Caco-2 (cell line): Measurements from ENCODE around the gene NOM1. TPM values are rescaled to one million over a fixed set of nuclear protein-coding genes. Genes with fewer than 3 reads are reported as not detected.

Experiments used
- BruUV-seq: library from RNA; stranded (reverse); fragments of 400-500 nt; replicated peaks from 2 replicates; lab custom pipeline; 2021; lab: Mats Ljungman, UMichigan
- CTCF ChIA-PET: fragments of 300-600 bp; sonication (Branson Sonifier 250); formaldehyde crosslinking; loops from one replicate; lab custom pipeline; 2022; ENCODE audit warnings: antibody characterized with exemption; lab: Charles Lee
- POLR2A ChIA-PET: fragments of 300-600 bp; sonication (Branson Sonifier 250); formaldehyde crosslinking; loops from one replicate; lab custom pipeline; 2022; ENCODE audit warnings: antibody characterized with exemption; lab: Charles Lee
- DNase-seq, 2 experiments: peaks; one replicate each; pipeline versions ENCODE4 v3.0.0 to v3.0.0-alpha.2; 2020 to 2022
- H3K27me3 ChIP-seq: replicated peaks from 2 replicates; pipeline ENCODE4 v1.6.0; 2011; ENCODE audit warnings: low read length; ENCODE audit not compliant: control insufficient read depth, insufficient read depth
- H3K36me3 ChIP-seq: 2 replicates; pipeline ENCODE4 v1.5.1; 2011; ENCODE audit warnings: low read length; ENCODE audit not compliant: control insufficient read depth, insufficient read depth
- H3K4me1 ChIP-seq: fragments of 250-450 bp; sonication (Bioruptor Pico); 2 replicates; pipeline ENCODE4 v1.5.1; 2020; ENCODE audit warnings: mild to moderate bottlenecking
- H3K4me3 ChIP-seq: 2 replicates; pipeline ENCODE4 v1.5.1; 2011; ENCODE audit warnings: low read depth, mild to moderate bottlenecking, control low read depth, low read length
- H3K9me3 ChIP-seq: fragments of 250-450 bp; sonication (Bioruptor Pico); 2 replicates; pipeline ENCODE4 v1.5.1; 2020; ENCODE audit warnings: mild to moderate bottlenecking, moderate library complexity
- H3K27ac Mint-ChIP-seq: one replicate; pipeline ENCODE4 v1.8.0; 2022; ENCODE audit warnings: mixed read lengths; ENCODE audit not compliant: unreplicated experiment
- H3K27me3 Mint-ChIP-seq: one replicate; pipeline ENCODE4 v1.8.0; 2022; ENCODE audit warnings: mixed read lengths; ENCODE audit not compliant: insufficient read depth, unreplicated experiment
- H3K36me3 Mint-ChIP-seq: one replicate; pipeline ENCODE4 v1.8.0; 2022; ENCODE audit warnings: mild to moderate bottlenecking, mixed read lengths; ENCODE audit not compliant: insufficient read depth, unreplicated experiment
- H3K4me1 Mint-ChIP-seq: one replicate; pipeline ENCODE4 v1.8.0; 2022; ENCODE audit warnings: low read depth, mixed read lengths; ENCODE audit not compliant: unreplicated experiment
- H3K4me3 Mint-ChIP-seq: one replicate; pipeline ENCODE4 v1.8.0; 2022; ENCODE audit warnings: mild to moderate bottlenecking, moderate library complexity, mixed read lengths; ENCODE audit not compliant: unreplicated experiment
- H3K9me3 Mint-ChIP-seq: one replicate; pipeline ENCODE4 v1.8.0; 2022; ENCODE audit warnings: mixed read lengths; ENCODE audit not compliant: unreplicated experiment
- CTCF ChIP-seq, 2 experiments: fragments of 200-600 bp in 1 of 2; IDR thresholded peaks; 1 replicate in 1 of 2; 2 replicates in 1 of 2; pipeline versions ENCODE4 v1.5.1 to v1.8.0; 2011 to 2022; ENCODE audit warnings: antibody characterized with exemption in 1 of 2, control low read depth in 1 of 2, inconsistent platforms in 1 of 2, low read depth in 1 of 2, low read length in 1 of 2, mild to moderate bottlenecking in 1 of 2, moderate library complexity in 1 of 2; ENCODE audit not compliant: insufficient read depth in 1 of 2, severe bottlenecking in 1 of 2, unreplicated experiment in 1 of 2
- intact Hi-C: fragments of 100-400 bp; cut with micrococcal nuclease; formaldehyde crosslinking; loops from one replicate; pipeline ENCODE4 v1.10.0; 2022; ENCODE audit not compliant: unreplicated experiment
- total RNA-seq: library from RNA; stranded (reverse); gene quantifications from 2 replicates; pipeline ENCODE4 v1.2.3, GENCODE V29; 2022

NOM1 gene
- total RNA-seq, 1 experiment from 2014 or later: 37.7 TPM

DNA sequence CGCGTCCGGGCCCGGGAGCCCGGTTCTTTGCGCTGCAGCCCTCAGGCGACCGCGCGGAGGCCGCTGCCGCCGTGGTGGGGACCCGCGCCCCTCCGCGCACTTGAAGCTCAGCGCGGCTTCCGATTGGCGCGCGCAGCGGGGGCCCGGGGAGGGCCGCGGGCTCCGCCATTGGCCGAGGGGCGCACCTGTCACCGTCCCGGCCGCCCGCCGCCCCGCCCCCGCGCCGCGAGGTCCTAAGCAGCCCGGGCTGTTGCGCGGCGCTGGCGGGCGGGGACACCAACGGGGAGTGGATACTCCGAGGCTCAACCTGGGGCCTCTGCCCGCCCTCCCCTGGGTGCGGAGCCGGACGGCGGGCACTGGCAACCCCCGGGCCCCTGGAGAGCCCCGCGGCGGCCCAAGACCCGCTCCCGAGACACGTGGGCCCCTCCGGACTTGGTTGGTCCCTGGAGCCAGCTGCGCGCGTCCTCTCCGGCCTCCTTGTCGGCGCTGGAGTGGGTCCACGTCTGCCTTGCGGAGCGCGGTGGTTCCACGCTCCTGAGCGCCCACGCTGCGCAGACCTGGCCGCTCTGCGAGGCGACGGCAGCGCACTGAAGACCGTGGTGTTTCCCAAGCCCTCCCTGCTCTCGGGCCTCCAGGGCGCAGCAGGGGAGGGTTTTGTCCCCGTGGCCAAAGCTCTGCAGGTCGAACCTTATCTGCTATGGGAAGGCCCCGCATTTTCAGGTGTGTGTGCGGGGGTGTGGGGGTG is 61.2 kb downstream of the NOM1 start, which contains the start of gene MNX1:
Gene MNX1 (minus strand): TSS at position 76 of the 745 bp plus-strand sequence. CDS start 313 bp downstream, outside the sequence.
- peak within 1 kb of the TSS; percentile 89 for H3K4me3 ChIP-seq

DNA sequence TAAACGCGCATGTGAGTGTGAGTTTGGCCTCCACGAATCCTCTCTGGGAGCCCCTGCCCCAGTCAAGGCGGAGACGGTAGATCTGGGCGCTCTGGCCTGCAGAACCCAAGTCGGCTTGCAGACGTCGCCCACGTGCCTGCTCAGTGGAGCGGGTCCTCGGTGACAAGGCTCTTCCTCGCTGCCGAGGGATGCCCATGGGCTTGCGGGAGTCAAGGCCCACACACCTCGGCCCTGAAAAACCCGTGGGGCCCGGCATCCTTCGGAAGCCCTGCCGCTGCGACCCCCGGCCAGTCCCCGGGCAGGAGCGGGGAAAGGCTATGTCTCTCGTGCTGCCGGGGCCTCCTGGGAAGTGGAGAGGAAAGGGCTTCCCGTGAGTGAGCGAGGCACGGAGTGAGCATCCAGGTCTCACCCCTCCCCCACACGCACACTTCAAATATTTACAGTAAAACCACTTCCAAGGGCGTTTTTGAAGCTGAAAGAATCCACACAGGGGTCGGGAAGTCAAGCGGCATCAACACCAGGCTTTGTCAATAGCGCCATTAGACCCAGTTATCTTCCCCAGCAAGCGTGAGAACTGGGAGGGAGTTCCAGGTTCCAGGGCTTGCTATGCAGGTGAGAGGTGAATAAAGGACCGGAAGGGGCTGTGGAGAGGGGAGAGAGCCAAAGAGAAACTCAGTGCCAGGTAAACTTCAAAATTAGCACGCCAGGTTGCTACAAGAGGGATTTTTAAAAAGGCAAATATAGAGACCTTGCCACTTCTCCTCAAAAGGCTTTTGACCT is 62.0 kb downstream of the NOM1 start:
- H3K27ac Mint-ChIP-seq: peak overlapping the region; percentile 86
- H3K9me3 Mint-ChIP-seq: no peaks in the 10 kb centered on the region
- intact Hi-C loops: loop anchor here (2.0 kb wide), 1 partner anchor 127 kb away; the partner anchor contains the start of gene UBE3C
- ChIA-PET CTCF (interaction anchor here (1.3 kb wide), 1 partner anchor 125 kb away, joined by 6 read pairs; no protein-coding TSS in a partner anchor), POLR2A (interaction anchor here (1.5 kb wide), 1 partner anchor 16 kb away, joined by 4 read pairs; no protein-coding TSS in a partner anchor)
- Histone ChIP-seq H3K4me1 (peaks cover 40% of the 10 kb centered on the region), H3K36me3 (peaks cover under 1% of the 10 kb centered on the region; the same call in 1 of the 2 replicates), H3K4me3 (peak overlapping the region; percentile 89), H3K27me3 (no peaks in the 10 kb centered on the region), H3K9me3 (no peaks in the 10 kb centered on the region)
- no peak for TF ChIP-seq CTCF (IDR thresholded peaks at IDR 0.05; ENCODE audit: insufficient read depth in 1 of 2, low read depth in 1 of 2, low read length in 1 of 2, severe bottlenecking in 1 of 2, unreplicated experiment in 1 of 2)
- peak; percentile 74 to 80 for DNase-seq
- peak overlapping the region; percentile 97 for H3K4me3 Mint-ChIP-seq
- peaks cover 34% of the 10 kb centered on the region for H3K36me3 Mint-ChIP-seq
- no TSS peak for BruUV-seq
- no peaks in the 10 kb centered on the region for H3K27me3 Mint-ChIP-seq
- H3K4me1 Mint-ChIP-seq: peaks cover 25% of the 10 kb centered on the region

More for the DNA sequence above, 61.2 kb downstream of the NOM1 start, which contains the start of gene MNX1:
- Histone ChIP-seq H3K4me1 (peaks cover 40% of the 10 kb centered on the region), H3K27me3 (no peaks in the 10 kb centered on the region), H3K9me3 (no peaks in the 10 kb centered on the region), H3K36me3 (peaks cover 2% of the 10 kb centered on the region; the same call in 1 of the 2 replicates)
- peaks cover 42% of the 10 kb centered on the region for H3K36me3 Mint-ChIP-seq
- no peak for TF ChIP-seq CTCF (IDR thresholded peaks at IDR 0.05; ENCODE audit: insufficient read depth in 1 of 2, low read depth in 1 of 2, low read length in 1 of 2, severe bottlenecking in 1 of 2, unreplicated experiment in 1 of 2)
- no TSS peak for BruUV-seq
- no peaks in the 10 kb centered on the region for H3K9me3 Mint-ChIP-seq
- peaks cover 25% of the 10 kb centered on the region for H3K4me1 Mint-ChIP-seq
- H3K27me3 Mint-ChIP-seq: no peaks in the 10 kb centered on the region
- DNase-seq: peak; percentile 93 to 97
- ChIA-PET CTCF (interaction anchor here (1.0 to 1.3 kb wide), 2 partner anchors 41 to 126 kb away, joined by 6 read pairs; no protein-coding TSS in a partner anchor), POLR2A (interaction anchor here (1.1 to 1.5 kb wide), 2 partner anchors 17 to 126 kb away, joined by 3 to 4 read pairs; no protein-coding TSS in a partner anchor)
- peak within 1 kb of the TSS; percentile 97 for H3K4me3 Mint-ChIP-seq
- intact Hi-C loops: loop anchor here (2.0 kb wide), 1 partner anchor 128 kb away; the partner anchor contains the start of gene UBE3C
- H3K27ac Mint-ChIP-seq: peak within 1 kb of the TSS; percentile 91

- CTCF ChIA-PET: no interaction called here
- H3K4me1 Mint-ChIP-seq: peaks cover 25% of the 10 kb centered on the region
- H3K36me3 ChIP-seq: no peaks in the 10 kb centered on the region; the same call in 1 of the 2 replicates
- H3K4me3 ChIP-seq: peak overlapping the region; percentile 89
- H3K9me3 ChIP-seq: no peaks in the 10 kb centered on the region
- H3K4me1 ChIP-seq: peaks cover 39% of the 10 kb centered on the region
- no peaks in the 10 kb centered on the region for H3K27me3 Mint-ChIP-seq
- TF ChIP-seq CTCF (IDR thresholded peaks at IDR 0.05; ENCODE audit: insufficient read depth in 1 of 2, low read depth in 1 of 2, low read length in 1 of 2, severe bottlenecking in 1 of 2, unreplicated experiment in 1 of 2): no peak
- peak in 1 of 2 experiments; percentile 19 for DNase-seq
- POLR2A ChIA-PET: no interaction called here
- intact Hi-C loops: no loop called here
- H3K36me3 Mint-ChIP-seq: peaks cover 30% of the 10 kb centered on the region
- BruUV-seq: TSS peak; percentile 44
- H3K9me3 Mint-ChIP-seq: no peaks in the 10 kb centered on the region
- no peaks in the 10 kb centered on the region for H3K27me3 ChIP-seq
- peak overlapping the region; percentile 86 for H3K27ac Mint-ChIP-seq
- H3K4me3 Mint-ChIP-seq: peak overlapping the region; percentile 97
These were observed 62.6 kb downstream of the NOM1 start for GRCh38 chr7:157012113-157012547.
